ENCODE measurements around the gene UBE2F. TPM values are rescaled to one million over a fixed set of nuclear protein-coding genes. Genes with fewer than 3 reads are reported as not detected.
A peak's percentile ranks its signal among the peaks of the same experiment; 100 is the strongest.

Gene UBE2F
- total and polyA plus RNA-seq, 2 of the 13 experiments (the other 11 are each of a cell fraction or from before 2014, with no cell fraction given) = 35.4 to 73.1 TPM

- TF ChIP-seq PATZ1 (CRISPR knock-in tag; IDR thresholded peaks at IDR 0.05) (0 out of 2 replicates have a peak, but pooled peaks have one; percentile 38), SIN3A (IDR thresholded peaks at IDR 0.05; ENCODE audit: borderline replicate concordance, low read depth, low read length) (peak; percentile 98), POLR2G (IDR thresholded peaks at IDR 0.05; ENCODE audit: low read depth, low read length) (peak; percentile 93), SP2 (CRISPR knock-in tag; IDR thresholded peaks at IDR 0.05) (peak; percentile 91), SMARCC2 (IDR thresholded peaks at IDR 0.05) (no peak), YEATS2 (CRISPR knock-in tag; IDR thresholded peaks at IDR 0.05; ENCODE audit: borderline replicate concordance) (peak; percentile 86), ASH2L (IDR thresholded peaks at IDR 0.05; ENCODE audit: insufficient read length, low read depth, low read length) (peak; percentile 94), RXRA (CRISPR knock-in tag; IDR thresholded peaks at IDR 0.05) (peak; percentile 25; the same call in 1 of the 2 replicates), BRF2 (CRISPR knock-in tag; IDR thresholded peaks at IDR 0.05) (0 out of 2 replicates have a peak, but pooled peaks have one; percentile 52), ZNF337 (CRISPR knock-in tag; IDR thresholded peaks at IDR 0.05; ENCODE audit: borderline replicate concordance, low read depth) (0 out of 2 replicates have a peak, but pooled peaks have one; percentile 70), ZNF431 (CRISPR knock-in tag; IDR thresholded peaks at IDR 0.05; ENCODE audit: borderline replicate concordance, low read depth) (no peak; the same call in 1 of the 2 replicates), ZNF12 (CRISPR knock-in tag; IDR thresholded peaks at IDR 0.05) (no peak), ZGPAT (CRISPR knock-in tag; IDR thresholded peaks at IDR 0.05) (peak; percentile 90), HOXA9 (CRISPR knock-in tag; IDR thresholded peaks at IDR 0.05; ENCODE audit: borderline replicate concordance) (peak; percentile 61; the same call in 1 of the 2 replicates), DZIP1 (CRISPR knock-in tag; IDR thresholded peaks at IDR 0.05) (peak; percentile 27; the same call in 1 of the 2 replicates), CBX1 (IDR thresholded peaks at IDR 0.05; ENCODE audit: low read depth) (peak; percentile 36), ZNF558 (CRISPR knock-in tag; IDR thresholded peaks at IDR 0.05; ENCODE audit: borderline replicate concordance) (peak; percentile 66; the same call in 1 of the 2 replicates), E2F1 (CRISPR knock-in tag; IDR thresholded peaks at IDR 0.05) (peak; percentile 65)
Observed at GRCh38 chr2:237966565-237967462, at the start of gene UBE2F (continued).
